ENCODE data around the gene GAB1.

DNA sequence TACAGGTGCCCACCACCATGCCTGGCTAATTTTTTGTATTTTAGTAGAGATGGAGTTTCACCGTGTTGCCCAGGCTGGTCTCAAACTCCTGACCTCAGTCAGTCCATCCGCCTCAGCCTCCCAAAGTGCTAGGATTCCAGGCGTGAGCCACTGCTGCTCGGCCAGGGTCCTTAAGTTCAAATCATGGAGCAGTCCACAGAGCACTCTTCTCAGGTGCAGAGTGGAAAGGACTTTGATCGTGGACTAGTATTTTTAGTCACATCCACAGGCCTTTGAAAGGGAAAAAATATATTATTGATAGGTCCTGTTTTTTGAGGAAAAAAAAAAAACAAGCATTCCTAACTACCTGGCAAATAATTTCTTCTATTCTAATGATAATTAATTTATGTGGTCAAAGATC is 31.2 kb downstream of the GAB1 start:
- TF ChIP-seq, protein P1, sequence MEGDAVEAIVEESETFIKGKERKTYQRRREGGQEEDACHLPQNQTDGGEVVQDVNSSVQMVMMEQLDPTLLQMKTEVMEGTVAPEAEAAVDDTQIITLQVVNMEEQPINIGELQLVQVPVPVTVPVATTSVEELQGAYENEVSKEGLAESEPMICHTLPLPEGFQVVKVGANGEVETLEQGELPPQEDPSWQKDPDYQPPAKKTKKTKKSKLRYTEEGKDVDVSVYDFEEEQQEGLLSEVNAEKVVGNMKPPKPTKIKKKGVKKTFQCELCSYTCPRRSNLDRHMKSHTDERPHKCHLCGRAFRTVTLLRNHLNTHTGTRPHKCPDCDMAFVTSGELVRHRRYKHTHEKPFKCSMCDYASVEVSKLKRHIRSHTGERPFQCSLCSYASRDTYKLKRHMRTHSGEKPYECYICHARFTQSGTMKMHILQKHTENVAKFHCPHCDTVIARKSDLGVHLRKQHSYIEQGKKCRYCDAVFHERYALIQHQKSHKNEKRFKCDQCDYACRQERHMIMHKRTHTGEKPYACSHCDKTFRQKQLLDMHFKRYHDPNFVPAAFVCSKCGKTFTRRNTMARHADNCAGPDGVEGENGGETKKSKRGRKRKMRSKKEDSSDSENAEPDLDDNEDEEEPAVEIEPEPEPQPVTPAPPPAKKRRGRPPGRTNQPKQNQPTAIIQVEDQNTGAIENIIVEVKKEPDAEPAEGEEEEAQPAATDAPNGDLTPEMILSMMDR (IDR thresholded peaks at IDR 0.05): no peak
- no peak for TF ChIP-seq POLR2A (IDR thresholded peaks at IDR 0.05)

Measured in esophagus squamous epithelium (tissue), 4 donors.